ENCODE measurements around the gene FDXR.
"Not testable (repeated sequence)": the region's sequence is repeated elsewhere in the genome, so short reads cannot be mapped to it uniquely, and the experiment has no call there.

Gene FDXR

DNA sequence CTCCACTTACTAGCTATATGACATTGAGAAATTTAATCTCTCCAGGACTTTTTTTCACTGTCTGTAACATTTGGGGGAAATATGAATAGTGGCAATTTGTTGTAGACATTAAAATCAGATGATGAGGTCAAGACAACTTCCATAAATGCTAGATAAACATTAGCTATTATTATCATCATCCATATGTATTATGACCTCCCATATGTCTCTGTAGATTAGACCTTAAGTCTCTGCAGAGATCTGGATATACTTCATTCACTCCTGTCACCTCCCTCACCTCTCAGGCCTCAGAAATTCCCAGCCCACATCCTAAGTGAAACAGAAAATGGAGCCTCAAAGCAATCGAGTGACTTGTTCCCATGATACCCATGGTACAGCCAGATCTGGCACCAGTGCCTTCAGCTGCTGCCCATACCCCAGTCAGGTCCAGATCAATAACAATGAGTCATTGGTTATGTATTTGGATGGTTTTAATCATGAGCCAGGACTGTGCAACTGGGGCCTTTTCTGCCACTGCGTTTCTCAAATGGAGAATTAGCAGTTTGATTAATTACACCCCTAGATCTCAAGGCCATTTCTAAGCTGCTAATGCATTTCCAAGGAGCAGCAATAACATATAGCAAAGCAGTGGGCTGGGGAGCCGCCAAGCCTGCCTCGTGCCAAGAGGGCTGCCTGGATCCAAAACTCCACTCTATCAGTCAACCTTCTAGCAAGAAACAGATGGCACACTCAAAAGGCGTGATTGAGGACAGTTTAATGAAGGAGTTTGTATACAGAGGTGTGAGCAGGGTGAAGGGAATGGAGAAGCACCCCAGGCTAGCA is 2.6 kb upstream of the FDXR start:
- H3K4me3 ChIP-seq (ENCODE audit: low read depth, low read length), result no peak overlapping the region
- no peak for TF ChIP-seq CTCF (IDR thresholded peaks at IDR 0.05; ENCODE audit: borderline replicate concordance, insufficient read depth, low read depth, low read length)

GRCh38 chr17:74874615-74875037 is 1.8 kb upstream of the FDXR start:
- TF ChIP-seq CTCF (IDR thresholded peaks at IDR 0.05; ENCODE audit: borderline replicate concordance, insufficient read depth, low read depth, low read length), result no peak
- no peak overlapping the region for H3K4me3 ChIP-seq (ENCODE audit: low read depth, low read length)

DNA sequence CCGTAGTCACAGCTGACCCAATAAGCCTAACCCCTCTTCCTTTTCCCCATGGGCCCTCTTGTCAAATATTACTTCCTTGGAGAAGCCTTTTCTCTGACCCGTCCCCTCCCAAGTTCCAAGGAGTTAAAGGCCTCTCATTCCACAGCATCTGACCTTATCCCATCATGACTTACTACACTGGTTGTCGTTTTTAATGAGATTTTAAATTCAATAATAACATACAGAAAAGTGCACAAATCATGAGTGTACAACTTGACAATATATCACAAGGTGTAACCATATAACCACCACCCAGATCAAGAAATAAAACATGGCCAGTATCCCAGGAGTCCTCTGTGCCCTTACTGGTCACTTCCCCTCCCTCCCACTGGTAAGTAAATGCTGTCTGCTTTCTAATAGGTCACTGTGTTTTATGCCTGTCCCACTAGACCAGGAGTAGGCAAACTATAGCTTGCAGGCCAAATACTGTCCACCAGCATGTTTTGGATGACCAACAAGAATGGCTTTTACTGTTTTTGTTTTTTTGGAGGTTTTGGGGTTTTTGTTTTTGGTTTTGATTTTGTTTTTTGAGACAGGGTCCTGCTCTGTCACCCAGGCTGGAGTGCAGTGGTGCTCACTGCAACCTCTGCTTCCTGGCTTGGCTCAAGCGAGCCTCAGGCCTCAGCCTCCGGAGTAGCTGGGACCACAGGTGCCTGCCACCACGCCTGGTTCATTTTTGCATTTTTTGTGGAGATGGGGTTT is 1.2 kb upstream of the FDXR start:
- peak overlapping the region; percentile 55 for H3K4me3 ChIP-seq (ENCODE audit: low read depth, low read length)
- no peak for TF ChIP-seq CTCF (IDR thresholded peaks at IDR 0.05; ENCODE audit: borderline replicate concordance, insufficient read depth, low read depth, low read length)

GRCh38 chr17:74873037-74873873 is 461 bp upstream of the FDXR start:
- H3K4me3 ChIP-seq (ENCODE audit: low read depth, low read length), result peak overlapping the region; percentile 65
- no peak for TF ChIP-seq CTCF (IDR thresholded peaks at IDR 0.05; ENCODE audit: borderline replicate concordance, insufficient read depth, low read depth, low read length)

- TF ChIP-seq CTCF (IDR thresholded peaks at IDR 0.05; ENCODE audit: borderline replicate concordance, insufficient read depth, low read depth, low read length), result no peak
- H3K4me3 ChIP-seq (ENCODE audit: low read depth, low read length), result peak overlapping the region; percentile 65
These were observed 1.3 kb downstream of the FDXR start for GRCh38 chr17:74871356-74872076.

DNA sequence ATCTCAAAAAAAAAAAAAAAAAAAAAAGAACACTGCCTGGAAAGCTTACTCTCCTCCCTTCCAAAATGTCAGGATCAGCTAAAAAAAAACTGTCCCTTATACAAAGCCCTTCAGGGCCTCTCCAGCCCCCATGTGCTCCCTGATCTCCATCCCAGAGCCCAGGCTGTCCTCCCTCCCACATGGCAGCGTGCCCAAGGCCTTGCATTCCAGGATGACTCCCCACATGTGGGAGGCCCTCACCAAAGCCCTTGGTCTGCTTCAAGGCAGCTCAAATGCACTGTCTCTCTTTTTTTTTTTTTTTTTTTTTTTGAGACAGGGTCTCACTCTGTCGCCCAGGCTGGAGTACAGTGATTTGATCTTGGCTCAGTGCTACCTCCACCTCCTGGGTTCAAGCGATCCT is 2.3 kb downstream of the FDXR start:
- TF ChIP-seq CTCF (IDR thresholded peaks at IDR 0.05; ENCODE audit: borderline replicate concordance, insufficient read depth, low read depth, low read length), result no peak
- H3K4me3 ChIP-seq (ENCODE audit: low read depth, low read length), result no peak overlapping the region

GRCh38 chr17:74870028-74870427 is 2.8 kb downstream of the FDXR start:
- H3K4me3 ChIP-seq (ENCODE audit: low read depth, low read length), result not testable (repeated sequence)

Measured in GM12875 (cell line).